ENCODE measurements around the gene RNU6-8.

The RNU6-8 gene

DNA sequence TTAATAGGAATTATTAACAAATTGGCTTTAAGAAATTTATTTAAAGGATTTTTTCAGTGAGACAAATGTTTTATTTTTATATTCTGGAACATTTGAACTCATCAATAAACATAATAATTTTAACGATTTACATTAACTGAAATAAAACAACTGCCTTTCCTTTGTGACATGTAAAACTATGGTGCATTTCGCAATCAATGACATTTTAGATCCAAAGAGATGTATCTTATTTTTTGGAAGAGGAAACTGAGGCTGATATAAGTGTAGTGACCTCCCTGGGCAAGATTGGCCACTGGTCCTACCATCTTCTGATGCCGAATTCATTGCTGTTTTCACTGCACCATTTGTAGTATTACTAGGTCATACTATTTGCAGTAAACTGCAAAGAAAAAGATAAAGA is 2.5 kb upstream of the RNU6-8 start:
- DNase-seq (ENCODE audit: low read depth in 1 of 2, low spot score in 1 of 2), result no peak

DNA sequence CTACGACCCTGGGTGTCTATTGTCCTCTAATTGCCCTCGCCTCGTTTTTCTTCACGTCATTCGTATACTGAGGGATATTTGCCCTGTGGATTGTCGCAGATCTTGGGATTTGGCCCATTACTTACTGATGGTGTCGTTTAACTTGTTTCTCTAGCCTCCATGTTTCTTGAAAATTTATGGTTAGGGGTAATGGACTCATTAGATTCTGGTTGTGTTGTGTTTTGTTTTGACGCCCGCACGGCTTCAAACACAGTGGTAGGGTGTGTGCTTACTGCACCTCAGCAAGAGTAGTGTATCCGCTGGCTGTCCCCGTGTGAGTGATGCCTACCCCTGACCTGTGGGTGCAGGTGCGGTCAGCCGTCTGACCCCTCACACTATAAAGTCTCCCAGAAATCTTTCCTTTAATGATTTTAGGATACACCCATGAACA is 874 bp upstream of the RNU6-8 start:
- DNase-seq (ENCODE audit: low read depth in 1 of 2, low spot score in 1 of 2), result no peak

DNA sequence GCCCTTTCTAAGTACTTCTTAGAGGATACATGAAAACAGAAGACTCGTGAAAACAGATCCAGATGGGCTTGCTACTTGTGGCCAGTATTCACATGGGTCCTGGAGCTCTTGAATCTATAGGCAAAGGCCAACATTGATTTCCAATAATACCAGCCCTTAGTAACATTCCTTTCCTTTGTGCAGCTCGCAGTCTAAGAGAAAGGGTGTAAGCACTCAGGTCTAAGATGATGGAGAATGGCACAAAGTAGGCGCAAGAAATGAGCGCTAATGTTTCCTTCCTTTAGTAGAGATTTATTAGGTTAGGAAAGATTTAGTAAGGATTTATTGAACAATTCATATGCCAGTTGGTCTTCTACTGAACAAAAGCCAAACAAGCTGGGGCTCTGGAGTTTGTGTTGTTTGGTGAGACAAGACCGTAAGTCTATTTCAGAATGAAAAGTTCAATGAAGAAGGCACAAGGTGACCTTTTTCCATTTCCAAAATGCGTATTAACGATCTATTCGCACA is 525 bp downstream of the RNU6-8 start:
- no peak for DNase-seq (ENCODE audit: low read depth in 1 of 2, low spot score in 1 of 2)

DNA sequence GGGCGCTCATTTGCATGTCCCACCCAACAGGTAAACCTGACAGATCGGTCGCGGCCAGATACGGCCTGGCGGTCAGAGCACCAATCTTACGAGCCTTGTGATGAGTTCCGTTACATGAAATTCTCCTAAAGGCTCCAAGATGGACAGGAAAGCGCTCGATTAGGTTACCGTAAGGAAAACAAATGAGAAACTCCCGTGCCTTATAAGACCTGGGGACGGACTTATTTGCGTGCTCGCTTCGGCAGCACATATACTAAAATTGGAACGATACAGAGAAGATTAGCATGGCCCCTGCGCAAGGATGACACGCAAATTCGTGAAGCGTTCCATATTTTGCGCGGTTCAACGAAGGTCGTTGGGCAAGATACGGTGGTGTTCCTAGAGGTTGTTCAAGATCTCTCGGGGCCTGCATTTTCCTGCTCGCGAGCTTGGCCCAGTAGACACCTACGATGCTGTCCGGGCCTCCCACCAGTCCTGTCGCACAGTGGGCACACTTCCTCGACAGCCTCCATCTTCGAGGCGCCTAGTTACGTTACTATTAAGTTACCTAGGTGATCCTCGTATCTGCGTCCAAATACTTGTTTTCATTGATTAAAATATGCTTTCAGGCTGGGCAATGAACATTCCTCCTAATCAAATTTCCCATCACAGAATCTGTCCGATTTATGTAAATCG is 1.1 kb downstream of the RNU6-8 start, which contains the start of gene RNU6-7:
RNU6-7 (plus strand) TSS at position 230 of the 675 bp plus-strand sequence.
- peak in 1 of 2 donors; percentile 20 for DNase-seq (ENCODE audit: low read depth in 1 of 2, low spot score in 1 of 2)

DNA sequence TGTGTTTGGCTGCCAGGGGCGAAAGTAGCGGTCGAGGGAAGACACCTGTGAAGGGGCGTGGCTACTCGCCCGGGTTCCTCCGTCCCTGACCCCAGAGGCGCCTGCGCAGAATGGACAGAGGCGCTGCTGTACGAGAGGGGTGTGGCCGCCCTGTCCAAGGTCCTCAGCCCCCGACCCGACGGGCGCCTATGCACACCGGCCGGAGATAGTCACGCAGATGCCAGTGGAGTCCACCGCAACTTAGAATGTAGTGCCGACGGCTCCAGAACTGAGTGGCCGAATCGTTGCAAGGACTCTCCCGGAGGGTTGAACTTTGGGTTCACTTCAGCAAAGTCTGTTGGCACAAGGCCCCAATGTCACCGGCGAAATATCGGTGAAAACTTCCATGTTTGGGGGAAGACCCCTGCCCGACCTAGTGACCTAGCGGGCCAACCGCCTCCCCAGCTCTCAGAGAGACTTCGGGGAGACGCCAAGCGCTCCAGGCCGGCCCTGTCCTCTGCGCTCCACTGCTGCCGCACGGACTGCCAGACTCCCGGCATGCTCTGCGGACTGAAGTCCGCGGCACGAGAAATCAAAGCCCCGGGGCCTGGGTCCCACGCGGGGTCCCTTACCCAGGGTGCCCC is 1.8 kb downstream of the RNU6-8 start:
- peak; percentile 49 to 62 for DNase-seq (ENCODE audit: low read depth in 1 of 2, low spot score in 1 of 2)

DNA sequence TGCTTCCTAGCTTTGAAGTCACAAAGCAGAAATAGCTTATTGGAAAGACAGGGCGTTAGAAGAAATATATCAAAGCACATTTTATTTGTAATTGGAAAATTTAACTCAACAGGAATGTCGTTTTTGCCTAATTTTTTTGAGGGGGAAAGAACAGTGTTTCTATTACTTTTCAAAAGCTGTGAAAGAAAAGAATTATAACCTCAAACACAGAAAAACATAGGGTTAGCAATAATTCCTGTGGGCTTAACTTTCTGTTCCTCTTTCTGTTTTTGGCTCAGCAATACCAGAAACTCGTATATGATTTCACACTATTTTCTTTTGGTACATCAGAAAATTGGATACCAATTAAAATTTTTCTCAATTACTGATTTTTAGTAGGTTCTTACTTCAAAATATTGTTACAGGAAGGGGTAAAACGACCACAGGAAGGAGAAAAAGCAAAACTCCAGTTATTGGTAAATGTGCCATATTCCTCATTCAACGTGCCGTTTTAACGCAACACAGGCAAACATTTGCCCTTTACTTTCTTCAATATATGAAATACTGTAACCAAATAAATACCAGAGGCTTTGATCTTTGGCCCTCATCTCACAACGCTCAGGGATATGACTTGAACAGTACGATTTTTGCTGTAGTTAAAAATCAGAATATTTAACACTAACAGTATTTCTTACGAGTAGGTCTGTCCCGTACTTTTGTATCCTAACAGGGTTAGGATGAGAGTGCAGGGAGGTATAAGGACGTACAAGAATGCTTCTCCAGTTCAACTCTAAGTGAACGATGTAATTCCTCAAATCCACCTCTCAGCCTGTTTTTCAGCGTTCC is 2.5 kb downstream of the RNU6-8 start:
- no peak for DNase-seq (ENCODE audit: low read depth in 1 of 2, low spot score in 1 of 2)

DNA sequence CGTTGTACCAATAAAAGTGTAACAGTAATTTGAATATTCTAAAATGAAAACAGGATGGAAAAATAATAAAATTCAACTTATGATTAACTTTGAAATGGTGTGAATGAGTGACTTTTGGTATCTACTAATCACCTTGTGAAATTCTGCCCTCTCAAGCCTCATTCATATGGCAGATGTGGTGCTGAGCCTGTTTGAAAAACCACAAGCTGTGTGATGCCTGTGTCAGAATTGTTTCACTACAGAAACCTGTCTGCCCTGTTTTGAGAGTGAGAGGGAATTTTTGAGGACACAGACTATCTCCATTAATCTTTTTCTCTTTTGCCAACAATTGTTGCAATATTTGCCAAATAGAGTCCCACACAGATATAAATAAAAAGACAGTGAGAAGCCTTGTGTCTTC is 5.2 kb downstream of the RNU6-8 start:
- no peak for DNase-seq (ENCODE audit: low read depth in 1 of 2, low spot score in 1 of 2)

DNA sequence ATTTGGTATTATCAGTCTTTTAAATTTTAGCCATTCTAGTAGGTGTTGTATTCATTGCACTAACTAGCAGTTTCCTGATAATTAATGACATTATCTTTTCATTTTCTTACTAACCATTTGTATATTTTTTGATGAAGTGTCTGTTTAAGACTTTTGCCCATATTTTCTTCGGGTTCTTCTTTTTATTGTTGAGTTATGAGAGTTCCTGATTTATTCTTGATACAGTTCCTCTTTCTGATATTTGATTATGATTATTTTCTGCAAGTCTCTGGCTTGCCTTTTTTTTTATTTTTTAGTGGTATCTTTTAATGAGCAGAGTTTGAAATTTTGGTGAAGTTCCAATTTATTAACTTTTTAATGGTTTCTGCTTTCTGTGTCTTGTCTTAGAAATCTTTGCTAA is 7.4 kb downstream of the RNU6-8 start:
- no peak for DNase-seq (ENCODE audit: low read depth in 1 of 2, low spot score in 1 of 2)

DNA sequence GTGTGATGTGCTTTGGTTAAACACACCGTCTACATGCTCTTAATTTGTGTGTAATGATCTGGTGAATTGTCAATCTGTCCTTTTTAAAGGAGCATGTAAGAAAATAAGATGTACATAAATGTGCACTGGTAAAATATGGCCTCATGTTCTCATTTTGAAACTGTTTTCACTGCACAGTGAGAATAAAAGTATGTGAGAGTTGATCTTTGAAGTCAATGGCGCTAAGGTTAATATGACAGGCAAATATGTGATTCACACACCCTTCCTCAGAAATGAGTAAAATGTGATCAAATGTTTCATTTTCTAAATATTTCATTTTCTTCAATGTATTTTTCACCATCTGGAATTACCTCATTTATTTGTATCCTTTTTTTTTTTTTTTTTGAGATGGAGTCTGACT is 9.5 kb downstream of the RNU6-8 start:
- DNase-seq (ENCODE audit: low read depth in 1 of 2, low spot score in 1 of 2), result no peak

DNA sequence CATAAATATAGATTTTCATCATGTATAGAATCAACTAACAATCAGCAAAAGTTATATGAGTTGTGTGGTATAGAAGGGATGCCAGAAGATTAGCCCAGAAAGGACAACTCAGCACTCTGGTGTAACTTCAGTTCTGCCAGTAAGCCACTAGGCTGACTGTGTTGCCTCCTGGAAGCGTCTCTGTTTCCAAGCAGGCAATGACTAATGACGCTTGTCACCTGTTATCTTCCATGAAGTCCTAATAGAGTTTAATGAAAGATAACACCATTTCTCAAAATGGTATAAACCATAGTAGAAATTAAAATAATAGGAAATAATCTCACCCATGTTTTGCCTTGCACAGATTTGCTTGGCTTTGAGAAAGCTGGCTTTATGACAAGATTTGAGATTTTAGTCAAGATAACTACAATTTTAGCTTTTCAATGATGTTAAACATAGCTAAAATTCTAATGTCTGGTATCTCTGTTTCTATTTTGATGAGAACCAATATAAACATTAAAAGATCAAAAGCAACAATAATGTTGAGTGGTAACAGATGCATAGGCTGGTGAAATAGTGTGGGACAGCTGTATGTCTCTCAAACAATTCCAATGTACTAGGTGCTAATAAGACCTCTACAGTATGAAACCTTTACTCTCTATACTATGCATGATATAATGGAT is 10.2 kb downstream of the RNU6-8 start:
- DNase-seq (ENCODE audit: low read depth in 1 of 2, low spot score in 1 of 2), result no peak

DNA sequence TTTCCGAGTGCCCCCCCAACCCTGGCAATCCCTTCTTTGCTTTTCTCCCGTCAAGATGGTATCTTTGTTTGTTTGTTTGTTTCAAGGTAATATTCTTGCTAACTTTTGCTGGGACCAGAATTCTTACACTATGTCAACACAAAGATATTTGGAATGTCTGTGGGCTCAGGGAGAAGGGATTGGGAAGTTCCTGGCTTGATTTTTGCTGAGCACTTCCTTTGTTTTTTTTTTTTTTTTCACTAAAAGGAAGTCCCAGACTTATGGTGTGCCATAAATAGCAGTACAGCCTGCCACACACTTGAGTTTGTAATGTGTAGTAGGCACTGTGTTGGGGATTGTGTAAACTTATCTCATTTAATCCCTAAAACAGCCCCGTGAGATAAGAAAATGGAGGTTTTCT is 12.4 kb downstream of the RNU6-8 start:
- DNase-seq (ENCODE audit: low read depth in 1 of 2, low spot score in 1 of 2), result no peak

DNA sequence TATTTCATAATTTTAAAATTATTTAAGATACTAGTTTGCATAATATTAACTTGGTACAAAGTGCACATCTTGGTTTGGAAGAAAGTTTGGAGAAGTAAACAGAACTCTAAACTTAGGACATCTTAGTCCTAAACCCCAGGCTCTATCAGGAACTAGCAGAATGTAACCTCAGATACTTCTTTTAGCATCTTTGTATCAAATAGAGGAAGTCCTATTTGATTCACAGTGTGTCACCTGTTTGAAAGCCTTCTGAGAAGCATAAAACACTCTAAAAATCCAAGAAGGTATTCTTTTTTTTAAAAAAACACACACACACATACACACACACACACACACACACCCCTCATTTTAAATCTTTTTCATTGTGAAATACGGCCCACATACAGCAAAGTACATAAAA is 13.3 kb downstream of the RNU6-8 start:
- no peak for DNase-seq (ENCODE audit: low read depth in 1 of 2, low spot score in 1 of 2)

DNA sequence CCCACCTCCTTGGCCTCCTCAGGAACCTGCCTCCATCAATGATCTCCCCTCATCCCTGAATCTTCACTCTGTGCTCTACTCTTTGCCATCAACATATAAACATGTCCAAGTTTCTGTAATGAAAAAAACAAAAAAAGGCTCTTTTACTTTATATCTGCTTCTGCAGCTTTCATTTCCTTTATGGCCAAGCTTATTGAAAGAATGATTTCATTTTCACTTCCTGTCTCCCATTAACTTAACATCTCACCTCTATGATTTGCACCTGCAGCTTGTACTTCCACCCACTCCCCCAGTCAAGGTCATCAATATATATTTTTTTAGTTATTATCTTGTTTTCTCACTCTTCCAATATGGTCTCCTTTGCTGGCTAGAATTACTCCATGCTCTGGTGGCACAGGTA is 16.8 kb downstream of the RNU6-8 start:
- DNase-seq (ENCODE audit: low read depth in 1 of 2, low spot score in 1 of 2), result no peak

DNA sequence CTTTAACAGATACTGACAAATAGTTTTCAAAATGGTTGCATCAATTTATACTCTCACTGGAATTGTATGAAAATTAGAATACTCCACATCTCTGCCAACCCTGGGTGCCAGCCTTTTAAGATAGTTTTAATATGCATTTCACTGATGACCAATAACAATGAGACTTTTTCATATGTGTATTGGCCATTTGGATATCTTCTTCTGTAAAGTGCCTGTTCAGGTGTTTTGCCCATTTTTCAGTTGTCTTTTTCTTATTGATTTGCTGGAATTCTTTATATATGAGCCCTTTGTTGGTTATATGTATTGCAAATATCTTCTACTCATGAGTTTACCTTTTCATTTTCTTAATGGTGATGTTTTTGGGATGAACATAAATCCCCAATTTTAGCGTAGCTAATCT is 18.0 kb downstream of the RNU6-8 start:
- DNase-seq (ENCODE audit: low read depth in 1 of 2, low spot score in 1 of 2), result no peak

DNA sequence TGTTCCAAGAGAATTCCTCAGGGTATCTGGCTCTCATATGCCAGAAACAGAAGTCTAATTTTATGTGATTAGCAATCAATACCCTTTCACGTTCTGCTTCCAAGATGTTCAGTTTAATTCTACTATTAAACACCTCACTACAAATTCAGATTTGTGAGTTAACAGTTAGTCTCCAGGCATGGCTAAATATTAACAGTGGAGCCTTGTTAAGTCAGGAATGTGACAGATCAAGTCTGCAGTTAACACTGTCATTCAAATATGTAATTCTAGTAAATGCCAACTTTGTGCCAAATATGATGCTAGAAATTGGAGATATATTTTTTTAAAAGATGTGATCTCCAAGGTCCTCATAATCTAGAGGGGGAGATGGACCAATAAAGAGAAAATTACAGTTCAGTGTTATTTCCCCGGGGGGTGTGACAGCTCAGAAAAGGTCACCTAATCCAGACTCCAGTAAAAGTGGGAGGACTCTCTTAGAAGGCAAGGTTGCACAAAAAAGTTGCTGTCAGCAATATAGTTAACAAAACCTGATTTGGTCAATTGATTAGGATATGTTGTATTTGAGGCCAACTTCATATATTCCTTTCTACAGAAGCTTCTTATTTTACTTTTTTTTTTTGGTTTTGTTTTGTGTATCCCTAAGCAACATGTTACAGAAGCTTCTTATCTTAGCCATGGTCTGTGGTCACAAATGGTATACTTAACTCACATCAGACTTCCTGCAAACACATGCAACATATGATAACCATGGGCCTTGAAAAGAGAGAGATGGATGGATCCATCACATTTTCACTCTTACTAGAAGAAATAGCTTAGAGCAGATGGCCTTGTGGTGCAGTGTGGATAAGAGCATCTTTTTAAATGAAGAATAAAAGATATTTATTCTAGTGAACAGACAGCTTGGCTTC is 19.7 kb downstream of the RNU6-8 start:
- no peak for DNase-seq (ENCODE audit: low read depth in 1 of 2, low spot score in 1 of 2)

DNA sequence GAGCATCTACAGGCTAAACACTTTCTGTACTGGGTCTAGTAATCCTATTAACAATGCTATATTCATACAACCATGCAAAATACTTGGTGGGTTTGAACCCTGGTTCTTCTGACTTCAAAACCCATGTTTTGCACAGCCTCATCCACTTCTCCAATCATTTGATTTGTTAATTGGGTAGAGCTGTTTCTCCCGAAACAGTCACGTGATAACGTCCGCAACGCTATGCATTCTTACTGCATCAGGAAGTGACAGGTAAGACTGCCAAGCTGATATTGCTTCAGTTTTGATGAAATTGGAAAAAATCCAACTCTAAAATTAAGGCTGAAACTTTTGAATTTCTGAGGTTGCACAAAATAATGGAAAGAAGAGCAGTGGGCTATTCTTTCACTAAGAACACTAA is 31.6 kb downstream of the RNU6-8 start:
- no peak for DNase-seq (ENCODE audit: low read depth in 1 of 2, low spot score in 1 of 2)

DNA sequence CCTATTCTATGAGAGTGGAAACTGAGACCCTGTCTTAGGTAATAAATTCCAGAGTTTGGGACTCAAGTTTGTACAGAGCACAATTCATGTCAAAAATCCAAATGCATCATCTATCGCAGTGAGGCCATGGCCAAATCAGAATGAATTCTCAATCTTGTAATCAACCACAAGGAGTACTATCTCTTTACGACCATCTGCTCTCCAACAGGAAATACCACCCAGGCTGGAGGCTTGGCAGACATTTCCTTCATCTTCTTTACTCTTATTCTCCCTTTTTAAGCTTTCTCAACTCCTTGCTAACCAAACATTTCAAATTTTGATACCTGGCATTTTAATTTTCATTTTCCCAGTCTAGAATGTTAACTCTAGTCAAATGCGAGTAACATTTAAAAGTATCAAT is 33.9 kb downstream of the RNU6-8 start:
- DNase-seq (ENCODE audit: low read depth in 1 of 2, low spot score in 1 of 2), result no peak

DNA sequence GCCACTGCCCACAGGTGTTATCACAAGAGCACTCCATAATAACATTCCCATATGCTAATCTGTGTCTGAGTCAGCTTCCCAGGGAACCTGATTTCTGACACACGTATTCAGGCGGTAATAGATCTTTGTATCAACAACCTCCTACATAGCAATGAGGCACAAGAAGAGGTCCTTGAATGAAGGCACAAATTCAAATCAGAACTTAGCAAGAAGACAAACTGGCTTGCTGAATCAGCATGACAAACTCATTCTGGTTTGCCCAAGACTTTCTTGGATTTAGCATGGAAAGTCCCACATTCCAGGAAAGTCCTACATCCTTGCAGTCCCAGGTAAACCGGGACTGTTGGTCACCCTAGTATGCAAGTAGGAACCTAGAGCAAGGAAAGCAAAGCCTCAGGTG is 35.2 kb downstream of the RNU6-8 start:
- no peak for DNase-seq (ENCODE audit: low read depth in 1 of 2, low spot score in 1 of 2)

DNA sequence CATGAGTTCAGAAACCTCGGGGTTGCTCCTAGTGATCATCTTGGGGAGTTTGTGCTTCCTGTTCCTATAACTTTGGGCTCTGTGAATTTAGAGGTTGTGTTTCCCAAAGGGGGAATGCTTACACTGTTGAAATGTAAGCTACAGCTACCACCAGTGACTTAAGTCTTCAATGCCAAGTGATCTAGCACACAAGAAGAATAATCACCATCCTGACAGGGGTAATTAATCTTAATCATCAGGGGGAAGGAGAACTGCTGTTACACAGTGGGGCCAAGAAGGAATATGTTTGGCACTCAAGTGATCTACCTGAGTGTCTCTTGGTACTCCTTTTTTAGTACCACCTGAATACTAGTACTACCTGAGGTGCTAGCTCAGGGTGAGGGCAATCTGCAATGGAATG is 36.1 kb downstream of the RNU6-8 start:
- DNase-seq (ENCODE audit: low read depth in 1 of 2, low spot score in 1 of 2), result no peak

DNA sequence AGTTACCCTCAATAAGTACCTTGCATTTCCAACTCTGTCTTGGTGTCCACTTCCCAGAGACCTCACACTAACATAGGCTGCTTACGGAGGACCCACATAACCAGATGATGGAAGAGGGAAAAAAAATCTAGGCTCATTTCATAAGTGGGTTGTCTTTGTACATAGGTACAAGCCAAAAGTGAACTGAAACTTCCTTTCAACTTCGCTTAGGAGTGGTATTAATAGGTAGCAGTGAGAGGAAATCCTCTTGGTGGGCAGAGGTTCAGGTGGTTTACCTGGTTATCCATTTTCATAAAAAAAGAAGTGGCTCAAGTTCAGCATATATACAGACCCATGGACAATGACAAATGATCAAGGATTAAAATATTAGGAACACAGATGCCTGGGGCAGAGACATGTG is 37.0 kb downstream of the RNU6-8 start:
- DNase-seq (ENCODE audit: low read depth in 1 of 2, low spot score in 1 of 2), result no peak

Data from stimulated activated CD4-positive, alpha-beta T cell treated with anti-CD3 and anti-CD28 coated beads, Interleukin-15, amount 100 ng/mL, for 1 hour (primary cell).